Effector memory CD8-positive, alpha-beta T cell (primary cell): ENCODE data around the gene XAB2.

Experiments
- ATAC-seq: fragments of 150-1000 bp; cut with Tn5 transposase; replicated peaks from 2 replicates; pipeline ENCODE4 v1.10.0; 2021; ENCODE audit warnings: mild to moderate bottlenecking, moderate library complexity
- DNase-seq, 3 experiments: peaks; one replicate each; pipeline ENCODE4 v3.0.0; 2021
- H3K27ac Mint-ChIP-seq, 2 donors: one replicate each; pipeline ENCODE4 v1.8.0; 2022; ENCODE audit warnings: mild to moderate bottlenecking in 2 of 2, mixed read lengths in 2 of 2, moderate library complexity in 2 of 2
- H3K27me3 Mint-ChIP-seq, 2 donors: one replicate each; pipeline ENCODE4 v1.8.0; 2022; ENCODE audit warnings: mixed read lengths in 2 of 2
- H3K36me3 Mint-ChIP-seq: one replicate; pipeline ENCODE4 v1.8.0; 2022; ENCODE audit warnings: mild to moderate bottlenecking, moderate library complexity, mixed read lengths; ENCODE audit not compliant: insufficient read depth
- H3K4me1 Mint-ChIP-seq, 2 donors: one replicate each; pipeline ENCODE4 v1.8.0; 2022; ENCODE audit warnings: low read depth in 2 of 2, mixed read lengths in 2 of 2
- H3K4me3 Mint-ChIP-seq, 2 donors: one replicate each; pipeline ENCODE4 v1.8.0; 2022; ENCODE audit warnings: mild to moderate bottlenecking in 2 of 2, mixed read lengths in 2 of 2, moderate library complexity in 2 of 2
- H3K9me3 Mint-ChIP-seq, 2 donors: one replicate each; pipeline ENCODE4 v1.8.0; 2022; ENCODE audit warnings: mixed read lengths in 2 of 2

The XAB2 gene

DNA sequence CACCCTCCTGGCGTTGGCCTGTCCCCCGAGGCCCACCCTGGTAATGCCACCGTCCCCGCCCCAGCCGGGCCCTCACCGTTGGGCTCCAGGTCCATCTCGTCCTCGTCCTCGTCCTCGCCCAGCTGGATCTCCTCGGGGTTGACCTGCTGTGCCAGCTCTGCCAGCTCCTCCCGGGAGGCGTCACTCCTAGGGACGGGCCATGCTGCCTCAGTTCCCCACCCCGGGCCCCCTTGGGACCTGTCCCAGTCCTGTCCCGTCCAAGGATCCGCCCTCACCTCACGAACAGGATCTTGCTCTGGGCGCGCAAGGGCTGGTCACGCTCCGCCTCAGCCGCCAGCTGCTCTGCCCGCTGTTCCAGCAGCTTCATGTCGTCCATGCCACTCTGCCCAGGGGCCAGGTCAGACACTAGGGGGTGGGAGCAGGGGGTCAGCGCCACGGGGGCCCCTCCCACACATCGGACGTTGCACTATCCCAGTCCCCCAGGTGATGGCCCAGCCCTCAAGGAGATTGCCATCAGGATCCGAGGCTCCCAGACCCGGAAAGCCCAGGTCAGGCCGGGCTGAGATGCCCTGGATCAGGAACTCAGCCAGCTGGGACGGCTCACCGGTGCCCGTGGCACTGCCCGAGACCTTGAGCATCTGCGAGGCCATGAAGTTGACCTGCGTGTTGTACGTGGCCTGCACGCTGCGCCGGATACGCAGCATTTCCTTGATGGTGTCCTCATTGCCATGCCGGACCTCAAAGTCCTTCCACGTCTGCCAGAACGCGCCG is 9.5 kb downstream of the XAB2 start:
- Mint-ChIP-seq H3K27me3 (no peaks in the 10 kb centered on the region), H3K4me3 (no peak overlapping the region), H3K27ac (no peak overlapping the region), H3K4me1 (peaks cover 0 to 2% of the 10 kb centered on the region in 2 donors), H3K9me3 (no peaks in the 10 kb centered on the region), H3K36me3 (peaks cover 47% of the 10 kb centered on the region)
- DNase-seq (no peak), ATAC-seq (no peak)

DNA sequence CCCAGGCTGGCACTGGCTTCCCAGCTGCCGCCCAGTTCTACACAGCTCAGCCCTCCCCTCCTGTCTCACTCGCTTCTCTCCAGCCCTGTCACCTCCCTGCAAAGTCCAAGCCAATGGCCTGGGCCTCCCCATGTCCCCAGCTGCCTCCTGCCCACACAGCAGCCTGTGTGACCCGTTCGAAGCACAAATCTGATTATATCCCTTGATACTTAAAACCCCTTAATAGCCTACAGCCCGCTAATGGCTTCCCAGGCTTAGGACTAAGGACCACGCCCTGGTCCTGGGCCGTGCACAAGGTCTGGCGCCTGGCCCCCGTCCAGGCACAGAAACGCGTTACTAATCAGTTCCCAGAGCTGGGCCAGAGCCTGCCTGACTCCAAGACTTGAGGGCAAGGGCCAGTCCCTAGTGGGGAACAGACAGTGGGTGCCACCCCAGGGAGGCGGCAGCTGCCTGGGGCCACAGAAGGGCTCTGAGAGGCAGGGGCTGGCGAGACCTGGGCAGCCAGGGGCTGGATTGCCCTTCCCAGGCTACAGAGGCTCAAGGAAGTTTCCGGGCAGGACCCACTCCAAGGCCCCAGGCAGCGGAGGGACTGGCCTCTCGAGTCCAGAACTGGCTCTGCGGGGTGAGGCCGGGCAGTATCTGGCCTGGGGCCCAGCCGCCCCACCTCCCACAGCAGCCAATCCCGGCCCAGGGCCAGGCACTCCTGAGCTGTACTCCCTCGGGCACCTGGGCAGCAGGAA is 10.4 kb downstream of the XAB2 start:
- H3K4me3 Mint-ChIP-seq: no peak overlapping the region
- no peak for DNase-seq
- H3K27me3 Mint-ChIP-seq: no peaks in the 10 kb centered on the region
- H3K4me1 Mint-ChIP-seq: peaks cover 0 to 2% of the 10 kb centered on the region in 2 donors
- H3K9me3 Mint-ChIP-seq: no peaks in the 10 kb centered on the region
- no peak for ATAC-seq
- H3K36me3 Mint-ChIP-seq: peaks cover 43% of the 10 kb centered on the region
- H3K27ac Mint-ChIP-seq: peak overlapping the region in 1 of 2 donors; percentile 39

DNA sequence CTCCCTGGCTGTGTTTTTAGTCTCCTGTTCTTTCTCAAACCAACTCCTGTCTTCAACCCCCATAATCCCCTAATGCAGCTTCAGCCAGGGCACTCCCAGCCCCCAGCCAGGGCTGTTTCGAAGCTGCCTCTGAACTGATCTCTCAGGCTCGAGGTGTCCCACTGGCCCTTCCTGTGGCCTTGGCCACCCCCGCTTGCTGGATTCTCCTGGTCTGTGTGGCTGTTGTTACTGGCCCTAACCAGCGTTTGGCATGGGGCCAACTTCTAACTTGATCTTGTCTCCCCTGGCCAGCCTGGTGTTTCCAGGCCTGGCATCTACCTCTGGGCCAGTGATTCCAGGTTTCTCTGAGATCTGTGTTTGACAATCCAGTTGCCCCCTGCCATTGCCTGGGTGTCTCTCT is 11.0 kb downstream of the XAB2 start:
- no peak for ATAC-seq
- no peak for DNase-seq
- H3K36me3 Mint-ChIP-seq: peaks cover 37% of the 10 kb centered on the region
- no peaks in the 10 kb centered on the region for H3K9me3 Mint-ChIP-seq
- peaks cover 0 to 2% of the 10 kb centered on the region in 2 donors for H3K4me1 Mint-ChIP-seq
- H3K4me3 Mint-ChIP-seq: no peak overlapping the region
- H3K27ac Mint-ChIP-seq: peak overlapping the region in 1 of 2 donors; percentile 39
- no peaks in the 10 kb centered on the region for H3K27me3 Mint-ChIP-seq

DNA sequence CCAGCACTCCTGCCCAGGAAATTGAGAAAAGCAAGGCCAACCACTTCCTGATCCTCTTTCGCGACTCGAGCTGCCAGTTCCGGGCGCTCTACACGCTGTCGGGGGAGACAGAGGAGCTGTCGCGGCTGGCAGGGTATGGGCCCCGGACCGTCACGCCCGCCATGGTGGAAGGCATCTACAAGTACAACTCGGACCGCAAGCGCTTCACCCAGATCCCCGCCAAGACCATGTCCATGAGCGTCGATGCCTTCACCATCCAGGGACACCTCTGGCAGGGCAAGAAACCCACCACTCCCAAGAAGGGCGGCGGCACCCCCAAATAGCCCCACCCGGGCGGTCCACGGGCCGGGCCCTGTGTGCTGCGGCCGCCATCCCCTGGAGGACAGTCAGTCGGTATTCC is 11.6 kb downstream of the XAB2 start:
- Mint-ChIP-seq H3K9me3 (no peaks in the 10 kb centered on the region), H3K4me3 (no peak overlapping the region), H3K27ac (peak overlapping the region in 1 of 2 donors; percentile 39), H3K4me1 (no peaks in the 10 kb centered on the region), H3K27me3 (no peaks in the 10 kb centered on the region), H3K36me3 (peaks cover 31% of the 10 kb centered on the region)
- no peak for DNase-seq
- ATAC-seq: no peak

DNA sequence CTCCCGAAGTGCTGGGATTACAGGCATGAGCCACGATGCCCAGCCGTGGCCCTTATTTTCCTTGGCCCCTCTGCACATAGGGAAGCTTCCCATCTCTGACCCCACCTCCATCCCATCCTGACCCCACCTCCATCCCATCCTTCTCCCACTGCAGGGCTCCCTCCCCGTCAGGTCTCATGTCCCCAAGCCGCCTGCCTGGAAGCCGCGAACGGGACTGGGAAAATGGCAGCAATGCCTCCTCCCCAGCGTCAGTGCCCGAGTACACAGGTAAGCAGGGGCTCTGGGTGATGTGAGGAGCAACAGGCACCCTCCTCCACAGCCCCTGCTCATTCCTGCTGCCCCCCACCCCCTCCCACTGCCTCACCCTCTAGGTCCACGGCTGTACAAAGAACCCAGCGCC is 12.2 kb downstream of the XAB2 start:
- Mint-ChIP-seq H3K4me3 (no peak overlapping the region), H3K36me3 (peaks cover 31% of the 10 kb centered on the region), H3K27ac (no peak overlapping the region), H3K4me1 (no peaks in the 10 kb centered on the region), H3K27me3 (no peaks in the 10 kb centered on the region), H3K9me3 (no peaks in the 10 kb centered on the region)
- no peak for ATAC-seq
- DNase-seq: no peak

DNA sequence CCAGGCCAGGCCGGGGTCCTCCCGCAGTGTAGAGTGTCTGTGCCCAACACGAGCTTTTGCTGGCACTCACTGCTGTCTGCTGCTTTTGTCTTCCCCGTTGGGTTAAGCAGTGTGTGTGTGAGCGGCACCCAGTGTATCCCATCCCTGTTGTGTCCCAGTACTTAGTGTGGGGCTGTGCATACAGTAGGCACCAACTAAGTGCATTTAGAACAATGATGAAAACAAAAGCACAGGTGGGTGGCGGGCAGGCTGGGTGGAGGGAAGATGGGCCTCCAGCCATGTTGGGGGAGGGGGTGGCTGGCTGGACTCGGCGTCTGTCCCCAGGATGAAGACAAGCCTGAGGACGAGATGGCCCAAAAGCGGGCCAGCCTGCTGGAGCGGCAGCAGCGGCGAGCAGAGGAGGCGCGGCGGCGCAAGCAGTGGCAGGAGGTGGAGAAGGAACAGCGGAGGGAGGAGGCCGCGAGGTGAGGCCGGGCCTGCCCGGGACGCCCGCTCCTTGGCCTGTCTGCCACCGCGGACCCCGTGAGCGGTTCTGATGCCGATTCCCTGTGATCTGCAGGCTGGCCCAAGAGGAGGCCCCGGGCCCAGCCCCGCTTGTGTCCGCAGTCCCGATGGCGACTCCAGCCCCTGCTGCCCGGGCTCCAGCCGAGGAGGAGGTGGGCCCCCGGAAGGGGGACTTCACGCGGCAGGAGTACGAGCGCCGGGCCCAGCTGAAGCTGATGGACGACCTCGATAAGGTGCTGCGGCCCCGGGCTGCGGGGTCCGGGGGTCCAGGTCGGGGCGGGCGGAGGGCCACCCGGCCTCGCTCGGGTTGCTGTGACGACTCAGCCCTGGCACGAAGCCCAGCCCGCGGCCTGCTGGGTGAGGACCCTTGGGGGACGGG is 14.2 kb downstream of the XAB2 start:
- no peaks in the 10 kb centered on the region for H3K27me3 Mint-ChIP-seq
- H3K36me3 Mint-ChIP-seq: peaks cover 12% of the 10 kb centered on the region
- ATAC-seq (no peak), DNase-seq (no peak)
- no peak overlapping the region for H3K4me3 Mint-ChIP-seq
- no peaks in the 10 kb centered on the region for H3K4me1 Mint-ChIP-seq
- no peaks in the 10 kb centered on the region for H3K9me3 Mint-ChIP-seq
- H3K27ac Mint-ChIP-seq: no peak overlapping the region

DNA sequence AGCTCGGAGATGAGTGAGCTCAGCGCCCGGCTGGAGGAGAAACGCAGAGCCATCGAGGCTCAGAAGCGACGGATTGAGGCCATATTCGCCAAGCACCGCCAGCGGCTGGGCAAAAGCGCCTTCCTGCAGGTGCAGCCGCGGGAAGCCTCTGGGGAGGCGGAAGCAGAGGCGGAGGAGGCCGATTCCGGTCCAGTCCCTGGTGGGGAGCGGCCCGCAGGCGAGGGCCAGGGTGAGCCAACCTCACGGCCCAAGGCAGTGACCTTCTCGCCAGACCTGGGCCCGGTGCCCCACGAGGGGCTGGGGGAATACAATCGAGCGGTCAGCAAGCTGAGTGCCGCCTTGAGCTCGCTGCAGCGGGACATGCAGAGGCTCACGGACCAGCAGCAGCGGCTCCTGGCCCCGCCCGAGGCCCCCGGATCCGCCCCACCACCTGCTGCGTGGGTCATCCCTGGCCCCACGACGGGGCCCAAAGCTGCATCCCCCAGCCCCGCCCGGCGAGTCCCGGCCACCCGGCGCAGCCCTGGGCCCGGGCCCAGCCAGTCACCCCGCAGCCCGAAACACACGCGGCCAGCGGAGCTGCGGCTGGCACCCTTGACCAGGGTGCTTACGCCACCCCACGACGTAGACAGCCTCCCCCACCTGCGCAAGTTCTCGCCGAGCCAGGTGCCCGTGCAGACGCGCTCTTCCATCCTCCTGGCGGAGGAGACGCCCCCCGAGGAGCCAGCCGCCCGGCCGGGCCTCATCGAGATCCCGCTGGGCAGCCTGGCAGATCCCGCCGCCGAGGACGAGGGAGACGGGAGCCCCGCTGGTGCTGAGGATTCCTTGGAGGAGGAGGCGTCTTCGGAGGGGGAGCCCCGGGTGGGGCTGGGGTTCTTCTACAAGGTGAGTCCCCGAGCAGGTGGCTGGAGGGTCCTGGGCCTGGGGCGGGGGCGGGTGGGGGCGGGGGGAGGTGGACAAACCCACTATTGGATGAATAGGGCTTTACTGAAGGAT is 16.8 kb downstream of the XAB2 start:
- no peaks in the 10 kb centered on the region for H3K9me3 Mint-ChIP-seq
- no peak overlapping the region for H3K4me3 Mint-ChIP-seq
- H3K27ac Mint-ChIP-seq: no peak overlapping the region
- no peaks in the 10 kb centered on the region for H3K27me3 Mint-ChIP-seq
- DNase-seq (no peak), ATAC-seq (no peak)
- peaks cover 3% of the 10 kb centered on the region for H3K36me3 Mint-ChIP-seq
- no peaks in the 10 kb centered on the region for H3K4me1 Mint-ChIP-seq

DNA sequence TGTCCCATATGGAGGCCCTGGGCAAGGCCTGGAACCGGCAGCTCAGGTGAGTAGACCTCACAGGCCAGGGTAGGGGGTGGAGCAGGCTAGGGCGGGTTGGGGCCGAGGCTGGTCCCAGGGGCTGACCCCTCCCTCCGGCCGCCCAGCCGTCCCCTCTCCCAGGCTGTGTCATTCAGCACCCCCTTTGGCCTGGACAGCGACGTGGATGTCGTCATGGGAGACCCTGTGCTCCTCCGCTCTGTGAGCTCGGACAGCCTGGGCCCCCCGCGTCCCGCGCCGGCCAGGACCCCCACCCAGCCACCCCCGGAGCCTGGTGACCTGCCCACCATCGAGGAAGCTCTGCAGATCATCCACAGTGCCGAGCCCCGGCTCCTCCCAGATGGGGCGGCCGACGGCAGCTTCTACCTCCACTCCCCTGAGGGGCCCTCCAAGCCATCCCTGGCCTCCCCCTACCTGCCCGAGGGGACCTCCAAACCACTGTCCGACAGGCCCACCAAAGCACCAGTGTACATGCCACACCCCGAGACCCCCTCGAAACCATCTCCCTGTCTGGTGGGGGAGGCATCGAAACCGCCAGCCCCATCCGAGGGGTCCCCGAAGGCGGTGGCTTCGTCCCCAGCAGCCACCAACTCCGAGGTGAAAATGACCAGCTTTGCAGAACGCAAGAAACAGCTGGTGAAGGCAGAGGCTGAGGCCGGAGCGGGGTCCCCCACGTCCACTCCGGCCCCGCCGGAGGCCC is 17.6 kb downstream of the XAB2 start:
- Mint-ChIP-seq H3K36me3 (no peaks in the 10 kb centered on the region), H3K4me3 (no peak overlapping the region), H3K27me3 (peaks cover 0 to 5% of the 10 kb centered on the region in 2 donors), H3K4me1 (no peaks in the 10 kb centered on the region), H3K27ac (no peak overlapping the region), H3K9me3 (no peaks in the 10 kb centered on the region)
- DNase-seq (no peak), ATAC-seq (no peak)

DNA sequence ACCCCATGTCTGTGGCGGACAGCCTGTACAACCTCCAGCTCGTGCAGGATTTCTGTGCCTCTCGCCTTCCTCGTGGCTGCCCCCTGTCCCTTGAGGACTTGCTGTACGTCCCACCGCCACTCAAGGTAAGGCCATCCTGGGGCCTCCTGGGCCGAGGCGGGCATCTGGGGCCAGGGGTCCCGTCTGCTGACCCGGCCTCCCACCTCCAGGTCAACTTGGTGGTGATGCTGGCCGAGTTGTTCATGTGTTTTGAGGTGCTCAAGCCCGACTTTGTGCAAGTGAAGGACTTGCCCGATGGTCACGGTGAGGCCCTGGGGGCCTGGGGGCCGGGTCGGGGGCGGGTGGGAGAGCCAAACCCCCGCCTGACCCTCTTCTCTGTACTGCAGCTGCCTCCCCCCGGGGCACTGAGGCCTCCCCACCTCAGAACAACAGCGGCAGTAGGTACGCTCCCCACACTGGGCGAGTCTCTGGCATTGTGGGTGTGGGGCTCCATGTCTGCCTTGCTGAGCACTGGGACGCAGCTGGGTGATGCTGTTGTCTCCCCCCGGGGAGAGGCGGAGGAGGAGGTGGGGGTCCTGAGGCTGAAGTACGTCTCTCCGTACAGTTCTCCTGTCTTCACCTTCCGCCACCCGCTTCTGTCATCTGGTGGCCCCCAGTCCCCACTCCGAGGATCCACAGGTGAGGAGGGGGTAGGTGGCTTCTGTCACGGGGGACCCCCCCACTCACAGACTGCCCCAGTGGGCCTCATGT is 18.7 kb downstream of the XAB2 start:
- H3K27me3 Mint-ChIP-seq: peaks cover 2 to 12% of the 10 kb centered on the region in 2 donors
- H3K36me3 Mint-ChIP-seq: no peaks in the 10 kb centered on the region
- no peak overlapping the region for H3K27ac Mint-ChIP-seq
- ATAC-seq: no peak
- H3K4me3 Mint-ChIP-seq: no peak overlapping the region
- H3K9me3 Mint-ChIP-seq: peaks cover 0 to 1% of the 10 kb centered on the region in 2 donors
- H3K4me1 Mint-ChIP-seq: no peaks in the 10 kb centered on the region
- no peak for DNase-seq

DNA sequence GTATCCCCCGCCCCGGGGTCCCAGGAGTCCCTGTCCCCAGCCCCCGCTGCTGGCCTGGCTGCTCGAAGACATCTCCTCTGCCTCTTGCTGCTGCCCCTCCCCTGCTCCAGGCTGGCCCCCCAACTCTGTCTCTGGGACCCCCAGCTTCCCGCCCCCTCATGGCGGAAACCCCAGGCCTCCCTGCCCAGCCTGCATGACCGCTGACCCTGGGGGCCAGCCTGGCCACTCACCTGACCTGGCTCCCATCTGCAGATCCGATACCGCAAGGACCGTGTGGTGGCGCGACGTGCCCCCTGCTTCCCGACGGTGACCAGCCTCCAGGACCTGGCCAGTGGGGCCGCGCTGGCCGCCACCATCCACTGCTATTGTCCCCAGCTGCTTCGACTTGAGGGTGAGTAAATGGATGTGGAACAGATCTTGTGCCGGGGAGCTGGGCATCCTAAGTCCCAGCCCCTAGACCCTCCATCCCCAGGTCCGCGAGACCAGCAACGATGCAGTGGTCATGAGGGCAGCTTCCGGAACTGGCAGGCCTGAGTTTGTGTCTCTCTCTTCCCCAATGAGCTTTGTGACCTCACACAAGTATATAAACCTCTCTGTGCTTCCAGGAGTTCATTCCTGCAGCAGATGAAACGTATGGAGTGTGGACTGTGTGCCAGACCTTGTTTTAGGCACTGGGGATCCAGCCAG is 21.3 kb downstream of the XAB2 start:
- peaks cover 0 to 1% of the 10 kb centered on the region in 2 donors for H3K9me3 Mint-ChIP-seq
- no peak for ATAC-seq
- H3K36me3 Mint-ChIP-seq: no peaks in the 10 kb centered on the region
- no peak for DNase-seq
- no peak overlapping the region for H3K4me3 Mint-ChIP-seq
- peaks cover 0 to 3% of the 10 kb centered on the region in 2 donors for H3K4me1 Mint-ChIP-seq
- peaks cover 22 to 33% of the 10 kb centered on the region in 2 donors for H3K27me3 Mint-ChIP-seq
- H3K27ac Mint-ChIP-seq: no peak overlapping the region

DNA sequence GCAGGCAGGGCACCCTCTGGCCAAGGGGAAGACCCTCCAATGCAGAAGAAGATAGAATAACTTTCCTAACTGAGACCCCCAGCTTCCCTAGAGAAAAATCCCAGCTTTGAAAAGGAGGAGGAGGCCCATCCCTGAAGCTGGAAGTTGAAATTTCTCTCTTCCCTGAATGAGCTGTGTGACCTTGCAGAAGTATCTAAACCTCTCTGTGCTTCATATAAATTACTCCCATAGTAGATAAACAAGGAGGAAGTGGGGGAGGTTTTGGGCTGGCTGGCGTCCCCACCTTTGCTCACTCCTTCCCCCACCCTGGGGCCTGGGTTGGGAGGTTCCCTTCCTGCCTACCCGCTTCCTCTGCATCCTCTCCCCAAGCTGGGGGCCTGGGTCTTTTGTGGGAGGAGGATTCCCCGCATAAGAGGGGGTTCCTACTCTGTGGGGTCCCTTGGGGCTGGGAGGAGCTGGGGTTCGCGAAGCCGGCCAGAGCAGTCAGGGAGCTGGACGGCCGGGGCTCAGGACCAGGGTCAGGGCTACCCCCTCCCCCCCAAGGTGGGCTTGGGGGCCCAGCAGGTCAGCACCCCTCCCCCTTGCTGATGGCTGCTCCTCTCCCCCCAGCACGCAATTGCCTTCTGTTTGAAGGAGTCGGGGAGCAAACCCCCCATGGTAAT is 22.0 kb downstream of the XAB2 start:
- Mint-ChIP-seq H3K4me3 (no peak overlapping the region), H3K9me3 (peaks cover 0 to 1% of the 10 kb centered on the region in 2 donors), H3K4me1 (peaks cover 0 to 3% of the 10 kb centered on the region in 2 donors), H3K27me3 (peaks cover 28 to 39% of the 10 kb centered on the region in 2 donors), H3K27ac (no peak overlapping the region), H3K36me3 (no peaks in the 10 kb centered on the region)
- ATAC-seq (no peak), DNase-seq (no peak)
